Keratinocyte (primary cell): ENCODE data around the gene DTNB.

ENCODE experiments used
- EZH2 ChIP-seq: IDR thresholded peaks from one replicate; pipeline ENCODE4 v1.6.1; 2012; ENCODE audit warnings: inconsistent platforms, mild to moderate bottlenecking, low read length, moderate library complexity
- TF ChIP-seq, protein P1 (sequence below), 3 experiments: IDR thresholded peaks in 1 of 3; conservative IDR thresholded peaks in 1 of 3; optimal IDR thresholded peaks in 1 of 3; 2 replicates in 2 of 3; 3 replicates in 1 of 3; pipeline versions ENCODE3 to v1.5.1; 2011; ENCODE audit warnings: low read length in 3 of 3, mild to moderate bottlenecking in 3 of 3, moderate library complexity in 2 of 3, control low read depth in 1 of 3, inconsistent platforms in 1 of 3; ENCODE audit not compliant: insufficient read depth in 2 of 3; ENCODE audit errors: extremely low read depth in 1 of 3

DNA sequence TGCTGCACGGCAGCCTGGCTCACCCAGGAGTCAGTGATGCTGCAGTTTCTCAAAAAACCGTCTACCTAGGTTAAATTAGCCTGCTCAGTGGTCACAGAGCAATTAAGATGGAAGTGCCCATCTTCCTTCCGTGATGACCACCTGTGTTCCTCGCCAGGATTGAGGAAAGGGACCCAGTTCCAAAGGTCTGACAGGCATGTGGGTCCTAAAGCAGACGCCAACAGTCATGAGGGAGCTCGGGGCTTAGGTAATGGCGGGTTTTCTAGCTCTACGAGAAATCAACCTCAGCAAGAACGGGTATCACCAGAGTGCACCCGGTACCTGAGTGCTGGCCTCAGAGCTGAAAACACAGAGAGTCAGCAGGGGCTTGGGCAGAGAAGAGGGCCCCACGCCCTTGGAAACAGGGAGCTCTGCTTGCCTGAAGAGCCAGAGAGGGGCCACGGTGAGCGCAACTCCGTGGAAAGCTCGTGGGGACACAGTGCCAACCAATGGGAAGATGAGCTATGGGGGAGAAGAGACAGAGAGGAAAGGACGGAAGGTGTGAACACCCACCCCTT, 297.3 kb downstream of the DTNB start:
- TF ChIP-seq, protein P1, sequence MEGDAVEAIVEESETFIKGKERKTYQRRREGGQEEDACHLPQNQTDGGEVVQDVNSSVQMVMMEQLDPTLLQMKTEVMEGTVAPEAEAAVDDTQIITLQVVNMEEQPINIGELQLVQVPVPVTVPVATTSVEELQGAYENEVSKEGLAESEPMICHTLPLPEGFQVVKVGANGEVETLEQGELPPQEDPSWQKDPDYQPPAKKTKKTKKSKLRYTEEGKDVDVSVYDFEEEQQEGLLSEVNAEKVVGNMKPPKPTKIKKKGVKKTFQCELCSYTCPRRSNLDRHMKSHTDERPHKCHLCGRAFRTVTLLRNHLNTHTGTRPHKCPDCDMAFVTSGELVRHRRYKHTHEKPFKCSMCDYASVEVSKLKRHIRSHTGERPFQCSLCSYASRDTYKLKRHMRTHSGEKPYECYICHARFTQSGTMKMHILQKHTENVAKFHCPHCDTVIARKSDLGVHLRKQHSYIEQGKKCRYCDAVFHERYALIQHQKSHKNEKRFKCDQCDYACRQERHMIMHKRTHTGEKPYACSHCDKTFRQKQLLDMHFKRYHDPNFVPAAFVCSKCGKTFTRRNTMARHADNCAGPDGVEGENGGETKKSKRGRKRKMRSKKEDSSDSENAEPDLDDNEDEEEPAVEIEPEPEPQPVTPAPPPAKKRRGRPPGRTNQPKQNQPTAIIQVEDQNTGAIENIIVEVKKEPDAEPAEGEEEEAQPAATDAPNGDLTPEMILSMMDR (optimal IDR thresholded peaks at IDR 0.05 in 1 of 3, IDR thresholded peaks at IDR 0.05 in 1 of 3, conservative IDR thresholded peaks at IDR 0.05 in 1 of 3; ENCODE audit: extremely low read depth in 1 of 3, insufficient read depth in 2 of 3, low read length in 3 of 3) = no peak
- no peak for TF ChIP-seq EZH2
